Loucy (cell line): ENCODE measurements around the gene NKG7.

Source experiments
- H2AFZ ChIP-seq: fragments of 200-600 bp; sonication (generic); 2 replicates; pipeline ENCODE4 v1.6.0; 2016; ENCODE audit warnings: antibody characterized with exemption, mild to moderate bottlenecking, low read length, moderate library complexity
- H3F3A ChIP-seq: fragments of 200-600 bp; 2 replicates; pipeline ENCODE4 v1.6.0; 2016; ENCODE audit warnings: antibody characterized with exemption, low read depth, mild to moderate bottlenecking
- H3K27me3 ChIP-seq: fragments of 200-600 bp; sonication (generic); 2 replicates; pipeline ENCODE4 v1.6.1; 2014; ENCODE audit warnings: low read length, mild to moderate bottlenecking; ENCODE audit not compliant: insufficient read depth, poor library complexity, severe bottlenecking
- H3K36me3 ChIP-seq: fragments of 200-600 bp; sonication (generic); 2 replicates; pipeline ENCODE4 v1.6.1; 2016; ENCODE audit warnings: low read length; ENCODE audit not compliant: insufficient read depth
- H3K4me1 ChIP-seq: fragments of 200-600 bp; sonication (generic); 2 replicates; pipeline ENCODE4 v1.5.1; 2014; ENCODE audit warnings: low read length, mild to moderate bottlenecking; ENCODE audit not compliant: insufficient read depth, poor library complexity, severe bottlenecking
- H3K4me2 ChIP-seq: fragments of 200-600 bp; sonication (generic); 2 replicates; pipeline ENCODE4 v1.6.0; 2014; ENCODE audit warnings: antibody characterized with exemption, low read length, low read depth, mild to moderate bottlenecking; ENCODE audit not compliant: poor library complexity, severe bottlenecking
- H3K4me3 ChIP-seq: fragments of 200-600 bp; sonication (generic); 2 replicates; pipeline ENCODE4 v1.5.1; 2014; ENCODE audit warnings: low read length, mild to moderate bottlenecking, mixed read lengths; ENCODE audit not compliant: poor library complexity, severe bottlenecking
- H3K79me2 ChIP-seq: fragments of 200-600 bp; sonication (generic); 2 replicates; pipeline ENCODE4 v1.6.1; 2014; ENCODE audit warnings: low read length; ENCODE audit not compliant: insufficient read depth
- H3K9ac ChIP-seq: fragments of 200-600 bp; sonication (generic); 2 replicates; pipeline ENCODE4 v1.6.0; 2014; ENCODE audit warnings: mild to moderate bottlenecking, low read depth, low read length, moderate library complexity; ENCODE audit not compliant: poor library complexity, severe bottlenecking
- H3K9me2 ChIP-seq: fragments of 200-600 bp; sonication (generic); replicated peaks from 2 replicates; pipeline ENCODE4 v1.6.1; 2016; ENCODE audit warnings: low read depth, low read length, mixed read lengths
- H3K9me3 ChIP-seq: fragments of 200-600 bp; sonication (generic); 2 replicates; pipeline ENCODE4 v1.6.1; 2014; ENCODE audit warnings: mild to moderate bottlenecking, antibody characterized with exemption, low read length, low read depth; ENCODE audit not compliant: insufficient read depth
- H4K20me1 ChIP-seq: fragments of 200-600 bp; sonication (generic); 2 replicates; pipeline ENCODE4 v1.6.0; 2014; ENCODE audit warnings: antibody characterized with exemption, low read length, mild to moderate bottlenecking; ENCODE audit not compliant: insufficient read depth, poor library complexity, severe bottlenecking
- EZH2phosphoT487 ChIP-seq: fragments of 200-600 bp; IDR thresholded peaks from 2 replicates; pipeline ENCODE4 v1.6.1; 2018; ENCODE audit warnings: antibody characterized with exemption, mild to moderate bottlenecking, moderate library complexity, borderline replicate concordance
- TF ChIP-seq, protein P1 (sequence below): fragments of 200-600 bp; sonication (generic); conservative IDR thresholded peaks from 2 replicates; pipeline ENCODE4 v1.5.1; 2014; ENCODE audit warnings: mild to moderate bottlenecking, antibody characterized with exemption, low read length

Gene NKG7

DNA sequence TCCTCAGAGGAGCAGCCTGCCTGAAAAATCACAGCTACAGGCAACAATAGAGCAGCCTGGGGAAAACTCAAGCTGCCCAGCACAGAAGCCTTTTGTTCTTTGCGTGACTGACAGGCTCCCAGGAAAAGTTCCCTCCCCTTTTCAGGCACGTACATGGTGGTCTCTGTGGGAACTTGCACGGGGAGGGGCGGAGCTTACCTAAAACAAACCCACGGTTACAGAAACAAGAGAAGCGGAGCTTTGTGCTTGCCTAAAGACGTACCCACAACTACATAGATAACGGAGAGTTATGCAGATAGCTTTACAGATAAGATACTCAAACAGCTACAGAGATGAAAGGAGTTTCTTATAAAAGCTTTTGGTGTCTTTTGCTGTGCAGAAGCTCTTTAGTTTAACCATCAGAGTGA lies 17.7 kb downstream of the NKG7 start:
- no peaks in the 10 kb centered on the region for H3K9me2 ChIP-seq
- no peaks in the 10 kb centered on the region for H3K27me3 ChIP-seq
- H2AFZ ChIP-seq, result no peak overlapping the region
- no peak overlapping the region for H3K4me3 ChIP-seq
- H3K4me2 ChIP-seq, result peak overlapping the region; percentile 33
- H4K20me1 ChIP-seq, result no peaks in the 10 kb centered on the region
- H3K4me1 ChIP-seq, result peaks cover 5% of the 10 kb centered on the region
- no peaks in the 10 kb centered on the region for H3K9me3 ChIP-seq
- no peaks in the 10 kb centered on the region for H3F3A ChIP-seq
- no peaks in the 10 kb centered on the region for H3K79me2 ChIP-seq
- peak overlapping the region; percentile 6 for H3K9ac ChIP-seq
- TF ChIP-seq, protein P1, sequence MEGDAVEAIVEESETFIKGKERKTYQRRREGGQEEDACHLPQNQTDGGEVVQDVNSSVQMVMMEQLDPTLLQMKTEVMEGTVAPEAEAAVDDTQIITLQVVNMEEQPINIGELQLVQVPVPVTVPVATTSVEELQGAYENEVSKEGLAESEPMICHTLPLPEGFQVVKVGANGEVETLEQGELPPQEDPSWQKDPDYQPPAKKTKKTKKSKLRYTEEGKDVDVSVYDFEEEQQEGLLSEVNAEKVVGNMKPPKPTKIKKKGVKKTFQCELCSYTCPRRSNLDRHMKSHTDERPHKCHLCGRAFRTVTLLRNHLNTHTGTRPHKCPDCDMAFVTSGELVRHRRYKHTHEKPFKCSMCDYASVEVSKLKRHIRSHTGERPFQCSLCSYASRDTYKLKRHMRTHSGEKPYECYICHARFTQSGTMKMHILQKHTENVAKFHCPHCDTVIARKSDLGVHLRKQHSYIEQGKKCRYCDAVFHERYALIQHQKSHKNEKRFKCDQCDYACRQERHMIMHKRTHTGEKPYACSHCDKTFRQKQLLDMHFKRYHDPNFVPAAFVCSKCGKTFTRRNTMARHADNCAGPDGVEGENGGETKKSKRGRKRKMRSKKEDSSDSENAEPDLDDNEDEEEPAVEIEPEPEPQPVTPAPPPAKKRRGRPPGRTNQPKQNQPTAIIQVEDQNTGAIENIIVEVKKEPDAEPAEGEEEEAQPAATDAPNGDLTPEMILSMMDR, result no peak
- TF ChIP-seq EZH2phosphoT487, result no peak
- no peaks in the 10 kb centered on the region for H3K36me3 ChIP-seq

DNA sequence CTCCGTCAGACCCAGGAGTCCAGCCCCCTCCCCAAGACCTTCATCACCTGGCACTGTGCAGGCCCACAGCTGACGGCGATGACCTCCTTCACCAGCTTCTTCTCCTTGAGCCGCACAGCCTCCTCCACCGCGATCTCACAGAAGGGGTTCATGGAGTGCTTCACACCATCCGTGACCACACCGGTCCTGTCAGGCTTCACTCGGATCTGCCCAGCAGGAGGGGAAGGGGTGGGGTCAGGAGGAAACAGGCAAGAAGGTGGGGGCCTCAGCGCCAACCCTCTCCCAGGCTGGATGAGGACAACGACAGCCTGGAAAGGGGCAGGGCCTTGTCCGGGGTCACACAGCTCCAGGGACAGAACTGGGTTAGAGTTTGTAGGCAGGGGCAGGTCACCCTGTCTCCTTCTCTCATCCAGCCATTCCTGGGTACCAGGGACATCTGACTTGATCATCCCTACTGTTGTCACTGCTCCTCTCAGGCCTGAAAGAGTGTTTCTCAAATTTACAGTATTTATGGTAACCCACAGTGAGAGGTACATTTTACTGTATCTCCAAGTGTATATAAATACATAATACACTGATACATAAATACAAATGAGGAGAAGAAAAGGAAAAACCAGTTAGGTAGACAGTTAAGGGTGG lies 18.2 kb downstream of the NKG7 start:
- Histone ChIP-seq H3K9ac (peak overlapping the region; percentile 6), H3K4me2 (peak overlapping the region; percentile 33), H4K20me1 (no peaks in the 10 kb centered on the region), H3K4me1 (peaks cover 5% of the 10 kb centered on the region), H3K79me2 (no peaks in the 10 kb centered on the region), H2AFZ (no peak overlapping the region), H3F3A (no peaks in the 10 kb centered on the region), H3K9me3 (no peaks in the 10 kb centered on the region), H3K9me2 (no peaks in the 10 kb centered on the region), H3K4me3 (no peak overlapping the region), H3K27me3 (no peaks in the 10 kb centered on the region), H3K36me3 (no peaks in the 10 kb centered on the region)
- TF ChIP-seq EZH2phosphoT487, result no peak
- TF ChIP-seq, protein P1, result no peak

DNA sequence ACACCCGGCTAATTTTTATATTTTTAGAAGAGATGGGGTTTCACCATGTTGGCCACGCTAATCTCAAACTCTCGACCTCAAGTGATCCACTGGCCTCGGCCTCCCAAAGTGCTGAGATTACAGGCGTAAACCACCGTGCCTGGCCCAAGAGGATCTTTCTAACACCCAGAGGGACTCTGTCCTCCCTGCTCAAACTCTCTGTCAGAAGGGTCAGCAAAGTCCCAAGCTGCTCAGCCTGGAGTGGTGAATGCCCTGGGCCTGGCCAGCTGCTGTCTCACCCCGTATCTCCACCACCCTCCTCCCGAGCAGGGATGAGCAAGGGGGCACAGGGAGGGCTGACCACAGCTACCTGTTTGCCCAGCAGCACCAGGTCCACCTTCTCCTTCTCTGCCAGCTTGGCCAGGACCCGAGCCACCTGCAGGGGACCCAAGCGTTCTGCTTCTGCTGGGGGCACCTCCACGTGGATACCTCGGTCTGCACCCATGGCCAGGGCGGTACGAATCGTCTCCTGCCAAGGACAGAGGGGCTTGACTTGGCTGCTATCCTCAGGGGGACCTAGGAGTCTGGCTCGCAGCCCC lies 19.6 kb downstream of the NKG7 start:
- H4K20me1 ChIP-seq, result no peaks in the 10 kb centered on the region
- H3K4me1 ChIP-seq, result peaks cover 5% of the 10 kb centered on the region
- TF ChIP-seq, protein P1, result no peak
- no peak for TF ChIP-seq EZH2phosphoT487
- H3K4me3 ChIP-seq, result no peak overlapping the region
- H3K4me2 ChIP-seq, result no peak overlapping the region
- H3F3A ChIP-seq, result no peaks in the 10 kb centered on the region
- no peak overlapping the region for H3K9ac ChIP-seq
- H3K79me2 ChIP-seq, result no peaks in the 10 kb centered on the region
- H3K9me3 ChIP-seq, result no peaks in the 10 kb centered on the region
- H3K36me3 ChIP-seq, result no peaks in the 10 kb centered on the region
- no peaks in the 10 kb centered on the region for H3K9me2 ChIP-seq
- H3K27me3 ChIP-seq, result no peaks in the 10 kb centered on the region
- H2AFZ ChIP-seq, result no peak overlapping the region
